Pancreas (tissue), 10 donors: Measurements from ENCODE around the gene PSMB10. TPM values are rescaled to one million over a fixed set of nuclear protein-coding genes. Genes with fewer than 3 reads are reported as not detected.

Source experiments
- ATAC-seq, 4 donors: fragments of 200-7000 bp; cut with Tn5 transposase; one replicate each; pipeline versions ENCODE4 v1.8.0 to v1.9.1; 2020; ENCODE audit warnings: mild to moderate bottlenecking in 4 of 4, moderate library complexity in 4 of 4
- DNase-seq, 6 donors: peaks; one replicate each; pipeline ENCODE4 v3.0.0-alpha.2; 2020
- FAIRE-seq: peaks from 2 replicates; lab custom pipeline; 2012; peaks lifted over from hg19 to GRCh38; lab: Jason Lieb, UNC
- H3K27ac ChIP-seq, 4 donors: fragments of 200-600 bp; sonication (generic); 1 replicate in 3 of 4; 2 replicates in 1 of 4; pipeline versions ENCODE4 v1.5.0 to v1.8.0; 2020
- H3K27me3 ChIP-seq, 4 donors: fragments of 200-600 bp; one replicate each; pipeline ENCODE4 v1.8.0; 2021
- H3K36me3 ChIP-seq, 3 donors: fragments of 200-600 bp; sonication (generic) in 1 of 3; one replicate each; pipeline versions ENCODE4 v1.5.0 to v1.8.0; 2020 to 2021
- H3K4me1 ChIP-seq, 3 donors: fragments of 200-600 bp; one replicate each; pipeline ENCODE4 v1.8.0; 2021
- H3K4me3 ChIP-seq, 4 donors: fragments of 200-600 bp; sonication (generic) in 2 of 4; one replicate each; pipeline versions ENCODE4 v1.5.0 to v1.8.0; 2020 to 2021
- H3K9me3 ChIP-seq, 4 donors: fragments of 200-600 bp; one replicate each; pipeline ENCODE4 v1.8.0; 2021
- CTCF ChIP-seq, 4 donors: fragments of 200-600 bp; sonication (generic) in 3 of 4; IDR thresholded peaks; one replicate each; pipeline versions ENCODE4 v1.5.0 to v1.8.0; 2021; ENCODE audit warnings: antibody characterized with exemption in 4 of 4
- WGBS, 2 donors: extraction: QIAGEN DNeasy Blood & Tissue Kit; methylation state at CpG; one replicate each; pipeline ENCODE4 v1.1.7; 2013; 5-methylcytosine and 5-hydroxymethylcytosine counted together
- intact Hi-C, 3 donors: fragments of 100-400 bp; cut with DNase I; formaldehyde crosslinking; loops; one replicate each; pipeline versions ENCODE4 v1.11.1 to v1.14.2; 2022
- polyA plus RNA-seq, 2 donors: library from polyadenylated mRNA; stranded (reverse); fragments of 200-250 nt; gene quantifications; one replicate each; pipeline ENCODE4 v1.2.3, GENCODE V29; 2013
- total RNA-seq, 6 donors: library from RNA; stranded (reverse); fragmentation: NEBNext Ultra II Directional in 4 of 6; extraction: Animal tissue kit (Norgen Biotek cat#: 25700) in 4 of 6; gene quantifications; one replicate each; pipeline versions ENCODE4 v1.2.1 to v1.2.4, GENCODE V29; 2021 to 2023
- donor health status: healthy with polysubstance abuse.
- donor health status: DM: no; HTN: no; CAD: no; lungs with moderate emphysema.
- donor health status: DM: no; HTN: no; CAD: no.
- donor health status: control.
- donor health status: control.
- donor health status: Bipolar disorder and iron deficiency.
- donor health status: DM: yes; HTN: yes; CAD: no.
- donor health status: DM: no; HTN: no; CAD: no.
- donor health status: DM: no; HTN: no; CAD: no.
- donor health status: DM: yes; HTN: yes; CAD: no.

PSMB10 gene
- total and polyA plus RNA-seq, 8 donors, result 40.0 to 195 (median 53.3) TPM

- FAIRE-seq (no peak), ATAC-seq (no peak), DNase-seq (peak in 2 of 6 donors; percentile 47 to 85)
- peaks cover 0 to 5% (median 0%) of the 10 kb centered on the region in 3 donors for H3K36me3 ChIP-seq
- H3K27ac ChIP-seq, result peak overlapping the region in 3 of 4 donors; percentile 80 to 85 (median 81)
- 49 to 61% methylated on average over 7 of the region's 7 CpGs for WGBS, 2 donors
- no peak for TF ChIP-seq CTCF (IDR thresholded peaks at IDR 0.05)
- H3K27me3 ChIP-seq, result no peaks in the 10 kb centered on the region
- H3K4me3 ChIP-seq, result no peak overlapping the region
- no peaks in the 10 kb centered on the region for H3K9me3 ChIP-seq
- peaks cover 0 to 9% (median 8%) of the 10 kb centered on the region in 3 donors for H3K4me1 ChIP-seq
- intact Hi-C loops, result loop anchor here in 1 of 3 donors (10.0 kb wide), 1 partner anchor 253 kb away; no protein-coding TSS in a partner anchor
Measured at GRCh38 chr16:67928147-67928546, 8.5 kb downstream of the PSMB10 start.

- Histone ChIP-seq H3K27me3 (no peaks in the 10 kb centered on the region), H3K4me1 (peaks cover 0 to 6% (median 5%) of the 10 kb centered on the region in 3 donors), H3K27ac (peak overlapping the region; percentile 70 to 85 (median 80)), H3K36me3 (peaks cover 0 to 5% (median 0%) of the 10 kb centered on the region in 3 donors), H3K9me3 (no peaks in the 10 kb centered on the region), H3K4me3 (no peak overlapping the region)
- 49 to 52% methylated on average over 22 of the region's 22 CpGs for WGBS, 2 donors
- TF ChIP-seq CTCF (IDR thresholded peaks at IDR 0.05), result no peak
- intact Hi-C loops, result loop anchor here in 1 of 3 donors (10.0 kb wide), 1 partner anchor 253 kb away; no protein-coding TSS in a partner anchor
- FAIRE-seq (no peak), ATAC-seq (peak in 3 of 4 donors; percentile 5 to 16 (median 6)), DNase-seq (peak in 5 of 6 donors; percentile 59 to 89 (median 68))
Measured at GRCh38 chr16:67927131-67927941, 9.3 kb downstream of the PSMB10 start.

GRCh38 chr16:67926181-67926750 lies 10.4 kb downstream of the PSMB10 start:
- no peak for TF ChIP-seq CTCF (IDR thresholded peaks at IDR 0.05)
- Histone ChIP-seq H3K9me3 (no peaks in the 10 kb centered on the region), H3K4me3 (no peak overlapping the region), H3K4me1 (peaks cover 0 to 5% (median 4%) of the 10 kb centered on the region in 3 donors), H3K36me3 (peaks cover 0 to 5% (median 0%) of the 10 kb centered on the region in 3 donors), H3K27ac (peak overlapping the region; percentile 70 to 85 (median 80)), H3K27me3 (no peaks in the 10 kb centered on the region)
- 20 to 26% methylated on average over 13 of the region's 13 CpGs for WGBS, 2 donors
- intact Hi-C loops, result loop anchor here in 1 of 3 donors (10.0 kb wide), 1 partner anchor 251 kb away; no protein-coding TSS in a partner anchor
- ATAC-seq (peak; percentile 29 to 72 (median 45)), DNase-seq (peak in 5 of 6 donors; percentile 72 to 94 (median 85)), FAIRE-seq (no peak)

- intact Hi-C loops, result loop anchor here in 1 of 3 donors (10.0 kb wide), 1 partner anchor 250 kb away; no protein-coding TSS in a partner anchor
- peaks cover 0 to 4% (median 3%) of the 10 kb centered on the region in 3 donors for H3K4me1 ChIP-seq
- H3K4me3 ChIP-seq, result no peak overlapping the region
- ATAC-seq, result peak in 1 of 4 donors; percentile 0
- peak in 3 of 6 donors; percentile 49 to 81 (median 61) for DNase-seq
- no peak for FAIRE-seq
- no peaks in the 10 kb centered on the region for H3K36me3 ChIP-seq
- no peaks in the 10 kb centered on the region for H3K9me3 ChIP-seq
- peak overlapping the region in 1 of 4 donors; percentile 23 for H3K27ac ChIP-seq
- TF ChIP-seq CTCF (IDR thresholded peaks at IDR 0.05), result no peak
- no peaks in the 10 kb centered on the region for H3K27me3 ChIP-seq
- WGBS, 2 donors, result 70 to 74% methylated on average over 10 of the region's 10 CpGs
Measured at GRCh38 chr16:67924140-67924906, 12.3 kb downstream of the PSMB10 start.
